Measurements from ENCODE around the gene PRKAR1B.

The PRKAR1B gene

DNA sequence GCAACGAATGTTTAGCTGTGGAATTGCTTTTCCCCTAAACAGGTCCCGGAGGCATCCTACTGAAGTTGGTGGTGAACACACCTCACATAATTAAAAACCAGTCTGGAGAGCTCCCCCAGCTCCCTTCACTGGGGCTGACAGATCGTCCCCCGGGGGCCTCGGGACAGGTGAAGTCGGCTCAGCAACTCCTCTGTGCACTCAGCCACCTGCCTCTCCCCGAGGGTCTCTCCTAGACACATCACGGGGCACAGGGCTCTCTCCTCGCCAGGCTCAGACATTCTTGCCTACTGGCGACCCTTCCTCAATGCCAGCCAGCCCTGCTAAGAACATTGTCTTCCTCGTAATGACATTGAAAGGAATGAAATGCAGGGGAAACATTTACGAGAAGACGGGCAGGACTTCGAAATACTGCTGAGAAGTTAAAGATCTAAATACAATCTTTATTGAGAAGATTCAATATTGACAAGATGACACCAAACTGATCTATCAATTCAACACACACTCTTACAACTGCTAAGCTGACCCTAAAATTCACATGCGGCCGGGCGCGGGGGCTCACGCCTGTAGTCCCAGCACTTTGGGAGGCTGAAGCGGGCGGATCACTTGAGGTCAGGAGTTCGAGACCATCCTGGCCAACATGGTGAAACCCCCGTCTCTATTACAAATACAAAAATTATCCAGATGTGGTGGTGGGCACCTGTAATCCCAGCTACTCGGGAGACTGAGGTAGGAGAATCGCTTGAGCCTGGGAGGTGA, 88.6 kb downstream of the PRKAR1B start:
- TF ChIP-seq ZNF600 (tag by site-specific recombination; IDR thresholded peaks at IDR 0.05): no peak
- no peak for TF ChIP-seq ZNF677 (tag by site-specific recombination; IDR thresholded peaks at IDR 0.05)
- TF ChIP-seq MYNN (tag by site-specific recombination; IDR thresholded peaks at IDR 0.05; ENCODE audit: borderline replicate concordance): no peak
- no peak for TF ChIP-seq ZNF211 (tag by site-specific recombination; IDR thresholded peaks at IDR 0.05; ENCODE audit: low read depth)
- TF ChIP-seq ZNF155 (tag by site-specific recombination; IDR thresholded peaks at IDR 0.05): no peak
- no peak for TF ChIP-seq ZNF335 (tag by site-specific recombination; conservative IDR thresholded peaks at IDR 0.05)
- no peak for TF ChIP-seq SP2 (tag by site-specific recombination; IDR thresholded peaks at IDR 0.05)
- TF ChIP-seq, protein P1, sequence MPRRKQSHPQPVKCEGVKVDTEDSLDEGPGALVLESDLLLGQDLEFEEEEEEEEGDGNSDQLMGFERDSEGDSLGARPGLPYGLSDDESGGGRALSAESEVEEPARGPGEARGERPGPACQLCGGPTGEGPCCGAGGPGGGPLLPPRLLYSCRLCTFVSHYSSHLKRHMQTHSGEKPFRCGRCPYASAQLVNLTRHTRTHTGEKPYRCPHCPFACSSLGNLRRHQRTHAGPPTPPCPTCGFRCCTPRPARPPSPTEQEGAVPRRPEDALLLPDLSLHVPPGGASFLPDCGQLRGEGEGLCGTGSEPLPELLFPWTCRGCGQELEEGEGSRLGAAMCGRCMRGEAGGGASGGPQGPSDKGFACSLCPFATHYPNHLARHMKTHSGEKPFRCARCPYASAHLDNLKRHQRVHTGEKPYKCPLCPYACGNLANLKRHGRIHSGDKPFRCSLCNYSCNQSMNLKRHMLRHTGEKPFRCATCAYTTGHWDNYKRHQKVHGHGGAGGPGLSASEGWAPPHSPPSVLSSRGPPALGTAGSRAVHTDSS (tag by site-specific recombination; IDR thresholded peaks at IDR 0.05): no peak
- Histone ChIP-seq H3K36me3 (ENCODE audit: control insufficient read depth in 2 of 2, insufficient read depth in 1 of 2, low read length in 2 of 2) (no peaks in the 10 kb centered on the region), H3K4me1 (ENCODE audit: control insufficient read depth, insufficient read depth, low read length) (no peaks in the 10 kb centered on the region), H3K27ac (ENCODE audit: extremely low read depth, low read depth, low read length) (no peak overlapping the region), H3K4me3 (ENCODE audit: low read depth, low read length) (no peak overlapping the region), H3K9me3 (ENCODE audit: control insufficient read depth, insufficient read depth, low read depth, low read length) (no peaks in the 10 kb centered on the region; the same call in 1 of the 2 replicates)
- POLR2A ChIA-PET: no interaction called here
- CTCF ChIA-PET: interaction anchor here (0.6 kb wide), 1 partner anchor 331 kb away, joined by 5 read pairs; no protein-coding TSS in a partner anchor

GRCh38 chr7:637826-638225, 89.3 kb downstream of the PRKAR1B start:
- CTCF ChIA-PET: no interaction called here
- no peak overlapping the region for H3K4me3 ChIP-seq (ENCODE audit: low read depth, low read length)
- TF ChIP-seq ZNF624 (tag by site-specific recombination; IDR thresholded peaks at IDR 0.05): no peak
- TF ChIP-seq, protein P2, sequence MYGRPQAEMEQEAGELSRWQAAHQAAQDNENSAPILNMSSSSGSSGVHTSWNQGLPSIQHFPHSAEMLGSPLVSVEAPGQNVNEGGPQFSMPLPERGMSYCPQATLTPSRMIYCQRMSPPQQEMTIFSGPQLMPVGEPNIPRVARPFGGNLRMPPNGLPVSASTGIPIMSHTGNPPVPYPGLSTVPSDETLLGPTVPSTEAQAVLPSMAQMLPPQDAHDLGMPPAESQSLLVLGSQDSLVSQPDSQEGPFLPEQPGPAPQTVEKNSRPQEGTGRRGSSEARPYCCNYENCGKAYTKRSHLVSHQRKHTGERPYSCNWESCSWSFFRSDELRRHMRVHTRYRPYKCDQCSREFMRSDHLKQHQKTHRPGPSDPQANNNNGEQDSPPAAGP (tag by site-specific recombination; IDR thresholded peaks at IDR 0.05): no peak
- no peaks in the 10 kb centered on the region for H3K36me3 ChIP-seq (ENCODE audit: control insufficient read depth in 2 of 2, insufficient read depth in 1 of 2, low read length in 2 of 2)
- H3K27ac ChIP-seq (ENCODE audit: extremely low read depth, low read depth, low read length): no peak overlapping the region
- H3K4me1 ChIP-seq (ENCODE audit: control insufficient read depth, insufficient read depth, low read length): no peaks in the 10 kb centered on the region
- POLR2A ChIA-PET: no interaction called here
- no peaks in the 10 kb centered on the region for H3K9me3 ChIP-seq (ENCODE audit: control insufficient read depth, insufficient read depth, low read depth, low read length)

GRCh38 chr7:636396-636795, 90.7 kb downstream of the PRKAR1B start:
- CTCF ChIA-PET: interaction anchor here (0.9 kb wide), 1 partner anchor 292 kb away, joined by 3 read pairs; no protein-coding TSS in a partner anchor
- POLR2A ChIA-PET: no interaction called here
- no peak overlapping the region for H3K4me3 ChIP-seq (ENCODE audit: low read depth, low read length)
- H3K9me3 ChIP-seq (ENCODE audit: control insufficient read depth, insufficient read depth, low read depth, low read length): no peaks in the 10 kb centered on the region
- H3K27ac ChIP-seq (ENCODE audit: extremely low read depth, low read depth, low read length): no peak overlapping the region
- no peaks in the 10 kb centered on the region for H3K36me3 ChIP-seq (ENCODE audit: control insufficient read depth in 2 of 2, insufficient read depth in 1 of 2, low read length in 2 of 2)
- TF ChIP-seq MYNN (tag by site-specific recombination; IDR thresholded peaks at IDR 0.05; ENCODE audit: borderline replicate concordance) (no peak), ZNF768 (tag by site-specific recombination; IDR thresholded peaks at IDR 0.05) (no peak), ZNF211 (tag by site-specific recombination; IDR thresholded peaks at IDR 0.05; ENCODE audit: low read depth) (no peak), ZNF223 (tag by site-specific recombination; IDR thresholded peaks at IDR 0.05) (no peak), YY1 (tag by site-specific recombination; IDR thresholded peaks at IDR 0.05) (no peak), ZNF701 (tag by site-specific recombination; IDR thresholded peaks at IDR 0.05) (no peak), ZBTB44 (tag by site-specific recombination; IDR thresholded peaks at IDR 0.05) (no peak)
- no peaks in the 10 kb centered on the region for H3K4me1 ChIP-seq (ENCODE audit: control insufficient read depth, insufficient read depth, low read length)
